OCI-LY3 (cell line): ENCODE data around the gene SERPINB1.

ENCODE experiments used
- EZH2phosphoT487 ChIP-seq: fragments of 200-600 bp; shearing (Covaris generic); IDR thresholded peaks from 2 replicates; pipeline ENCODE4 v1.6.1; 2018; ENCODE audit warnings: antibody characterized with exemption, mixed run types, low read depth
- TF ChIP-seq, protein P1 (sequence below): fragments of 200-600, 300-600 bp; sonication (generic); IDR thresholded peaks from 2 replicates; pipeline ENCODE4 v1.5.1; 2014; ENCODE audit warnings: antibody characterized with exemption, low read length, low read depth

DNA sequence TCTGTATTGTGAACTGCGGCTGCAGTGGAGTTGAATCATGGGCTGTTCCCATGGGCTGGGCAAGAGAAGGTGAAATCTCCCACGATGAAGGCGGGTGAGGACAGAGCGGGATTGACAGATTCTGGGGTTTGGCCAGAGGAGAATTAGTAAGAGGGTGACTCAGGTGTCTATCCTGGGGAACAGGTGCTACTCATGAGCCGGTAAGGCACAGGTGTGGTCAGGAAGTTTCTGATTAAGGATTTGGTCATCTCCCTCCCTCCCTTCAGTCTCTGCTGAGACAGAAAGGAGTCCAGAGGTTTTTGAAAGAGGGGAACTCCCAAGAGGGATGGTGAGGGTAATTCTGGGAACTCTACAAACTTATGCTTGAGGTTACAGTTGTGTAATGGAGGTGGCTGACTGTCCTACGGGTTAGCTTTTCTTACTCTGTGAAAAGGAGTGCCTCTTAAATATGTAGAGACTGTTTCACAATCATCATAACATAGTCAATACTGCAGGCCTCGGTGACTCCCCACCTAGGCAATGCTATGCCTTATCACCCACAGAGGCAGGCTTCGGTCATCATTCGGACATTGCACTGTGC, 31.5 kb downstream of the SERPINB1 start:
- TF ChIP-seq, protein P1, sequence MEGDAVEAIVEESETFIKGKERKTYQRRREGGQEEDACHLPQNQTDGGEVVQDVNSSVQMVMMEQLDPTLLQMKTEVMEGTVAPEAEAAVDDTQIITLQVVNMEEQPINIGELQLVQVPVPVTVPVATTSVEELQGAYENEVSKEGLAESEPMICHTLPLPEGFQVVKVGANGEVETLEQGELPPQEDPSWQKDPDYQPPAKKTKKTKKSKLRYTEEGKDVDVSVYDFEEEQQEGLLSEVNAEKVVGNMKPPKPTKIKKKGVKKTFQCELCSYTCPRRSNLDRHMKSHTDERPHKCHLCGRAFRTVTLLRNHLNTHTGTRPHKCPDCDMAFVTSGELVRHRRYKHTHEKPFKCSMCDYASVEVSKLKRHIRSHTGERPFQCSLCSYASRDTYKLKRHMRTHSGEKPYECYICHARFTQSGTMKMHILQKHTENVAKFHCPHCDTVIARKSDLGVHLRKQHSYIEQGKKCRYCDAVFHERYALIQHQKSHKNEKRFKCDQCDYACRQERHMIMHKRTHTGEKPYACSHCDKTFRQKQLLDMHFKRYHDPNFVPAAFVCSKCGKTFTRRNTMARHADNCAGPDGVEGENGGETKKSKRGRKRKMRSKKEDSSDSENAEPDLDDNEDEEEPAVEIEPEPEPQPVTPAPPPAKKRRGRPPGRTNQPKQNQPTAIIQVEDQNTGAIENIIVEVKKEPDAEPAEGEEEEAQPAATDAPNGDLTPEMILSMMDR = no peak
- TF ChIP-seq EZH2phosphoT487 = no peak
